Retinal pigment epithelial cell (primary cell): ENCODE measurements around the gene PLXNA4.

Experiments used
- DNase-seq: peaks from one replicate; pipeline ENCODE4 v3.0.0-alpha.2; 2010; ENCODE audit warnings: low read depth
- H3K4me3 ChIP-seq: 2 replicates; pipeline ENCODE4 v1.5.1; 2011; ENCODE audit warnings: mild to moderate bottlenecking, low read length, control low read depth, moderate library complexity
- TF ChIP-seq, protein P1 (sequence below): conservative IDR thresholded peaks from 2 replicates; pipeline ENCODE4 v1.5.1; 2011; ENCODE audit warnings: low read depth, low read length, control low read depth, inconsistent platforms

PLXNA4 gene

DNA sequence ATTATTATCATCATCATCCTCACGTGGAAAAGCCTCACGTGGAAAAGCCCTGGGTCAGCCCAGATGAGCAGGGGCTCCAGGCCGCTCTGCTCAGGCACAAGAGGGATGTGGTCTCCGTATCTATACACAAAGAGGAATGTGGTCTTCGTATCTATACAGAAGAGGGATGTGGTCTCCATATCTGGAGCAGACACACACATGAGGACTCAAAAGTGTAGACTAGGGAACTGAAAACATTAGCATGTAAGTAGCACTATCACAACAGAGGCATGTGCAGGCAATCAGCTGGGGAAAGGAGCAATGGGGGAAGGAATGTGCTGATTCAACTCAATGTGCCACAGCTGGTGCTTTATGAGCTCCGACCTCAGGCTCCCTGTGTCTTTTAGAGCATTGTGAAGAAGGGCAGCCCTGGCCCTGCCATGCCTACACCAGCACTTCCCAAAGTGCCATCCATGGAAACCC, 86.5 kb downstream of the PLXNA4 start:
- no peak for DNase-seq
- H3K4me3 ChIP-seq = no peak overlapping the region
- TF ChIP-seq, protein P1, sequence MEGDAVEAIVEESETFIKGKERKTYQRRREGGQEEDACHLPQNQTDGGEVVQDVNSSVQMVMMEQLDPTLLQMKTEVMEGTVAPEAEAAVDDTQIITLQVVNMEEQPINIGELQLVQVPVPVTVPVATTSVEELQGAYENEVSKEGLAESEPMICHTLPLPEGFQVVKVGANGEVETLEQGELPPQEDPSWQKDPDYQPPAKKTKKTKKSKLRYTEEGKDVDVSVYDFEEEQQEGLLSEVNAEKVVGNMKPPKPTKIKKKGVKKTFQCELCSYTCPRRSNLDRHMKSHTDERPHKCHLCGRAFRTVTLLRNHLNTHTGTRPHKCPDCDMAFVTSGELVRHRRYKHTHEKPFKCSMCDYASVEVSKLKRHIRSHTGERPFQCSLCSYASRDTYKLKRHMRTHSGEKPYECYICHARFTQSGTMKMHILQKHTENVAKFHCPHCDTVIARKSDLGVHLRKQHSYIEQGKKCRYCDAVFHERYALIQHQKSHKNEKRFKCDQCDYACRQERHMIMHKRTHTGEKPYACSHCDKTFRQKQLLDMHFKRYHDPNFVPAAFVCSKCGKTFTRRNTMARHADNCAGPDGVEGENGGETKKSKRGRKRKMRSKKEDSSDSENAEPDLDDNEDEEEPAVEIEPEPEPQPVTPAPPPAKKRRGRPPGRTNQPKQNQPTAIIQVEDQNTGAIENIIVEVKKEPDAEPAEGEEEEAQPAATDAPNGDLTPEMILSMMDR = no peak

DNA sequence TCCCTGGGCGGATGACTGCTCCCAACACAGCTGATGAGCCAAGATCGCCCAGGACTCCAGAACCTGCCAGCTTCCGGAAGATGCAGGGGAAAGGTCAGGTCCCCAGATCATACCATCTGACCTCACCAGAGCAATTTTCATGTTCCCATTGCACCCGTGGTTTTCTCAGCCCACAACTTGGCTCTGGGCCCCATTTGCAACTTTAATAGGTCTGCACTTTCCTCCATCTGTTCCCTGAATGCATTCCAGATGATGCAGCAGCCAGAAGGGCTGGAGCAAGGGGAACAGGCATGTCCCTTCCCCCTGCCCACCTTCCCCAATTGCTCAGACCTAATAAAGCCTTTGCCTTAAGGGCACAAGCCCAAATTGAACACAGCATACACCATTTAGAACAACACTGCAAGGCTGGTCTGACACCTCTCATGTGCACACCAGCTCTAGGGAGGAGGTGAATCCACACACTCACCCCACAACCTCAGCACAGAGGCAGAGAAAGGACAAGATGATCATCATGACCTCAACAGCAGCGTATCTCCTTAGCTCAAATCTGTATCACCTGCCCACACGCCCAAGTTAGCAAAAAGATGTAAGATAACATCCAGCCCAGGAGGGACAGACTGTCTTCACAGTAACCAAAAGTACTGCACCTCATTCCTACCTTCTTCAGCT, 87.5 kb downstream of the PLXNA4 start:
- TF ChIP-seq, protein P1 = no peak
- no peak overlapping the region for H3K4me3 ChIP-seq
- DNase-seq = no peak

DNA sequence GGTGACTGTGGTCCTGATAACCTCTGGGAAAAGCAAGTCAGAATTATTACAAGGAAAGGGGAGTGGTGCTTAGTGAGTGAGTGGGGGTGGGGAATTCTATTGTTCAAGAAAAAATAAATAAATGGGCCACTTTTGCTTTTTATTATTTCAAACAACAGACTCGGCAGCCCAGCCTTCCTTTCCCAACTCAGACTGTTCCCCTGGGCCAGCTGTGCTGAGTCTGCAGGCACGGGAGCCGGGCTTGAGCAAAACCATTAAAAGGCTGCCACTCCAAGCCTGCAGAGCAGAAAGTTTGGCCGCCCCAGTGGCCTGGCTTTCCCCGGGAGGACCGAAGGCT, 90.0 kb downstream of the PLXNA4 start:
- TF ChIP-seq, protein P1 = no peak
- DNase-seq = no peak
- H3K4me3 ChIP-seq = no peak overlapping the region

DNA sequence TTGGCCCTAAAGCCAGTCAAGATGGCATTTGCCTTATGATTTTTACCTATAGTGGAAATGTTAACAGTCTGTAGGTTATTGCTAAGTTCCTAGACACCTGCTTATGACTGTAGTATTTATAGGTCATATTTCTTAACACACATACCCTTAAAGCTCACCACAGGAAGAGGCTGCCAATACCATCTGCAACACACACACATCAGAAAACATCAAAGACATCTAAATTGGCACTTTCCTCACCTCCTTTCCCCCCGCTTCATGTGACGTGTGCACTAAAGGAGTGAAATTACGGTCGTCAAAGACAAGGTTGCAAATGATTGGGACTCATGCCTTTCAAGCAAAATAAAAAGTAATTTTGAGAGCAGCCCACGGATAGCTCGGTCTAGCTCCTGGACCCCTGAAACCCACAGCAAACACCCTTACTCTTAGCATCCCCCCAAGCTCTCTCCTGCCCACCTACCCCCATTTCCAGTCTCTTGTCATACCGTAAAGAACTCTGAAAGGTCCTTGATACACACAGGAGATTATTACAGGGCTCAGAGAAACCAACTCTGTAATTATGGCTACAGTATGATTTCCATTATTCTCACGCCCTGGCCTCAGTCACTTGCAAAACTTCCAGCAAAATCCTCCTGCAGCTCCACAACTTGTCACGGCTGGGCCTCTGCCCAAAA, 90.5 kb downstream of the PLXNA4 start:
- H3K4me3 ChIP-seq = no peak overlapping the region
- DNase-seq = no peak
- TF ChIP-seq, protein P1 = no peak

DNA sequence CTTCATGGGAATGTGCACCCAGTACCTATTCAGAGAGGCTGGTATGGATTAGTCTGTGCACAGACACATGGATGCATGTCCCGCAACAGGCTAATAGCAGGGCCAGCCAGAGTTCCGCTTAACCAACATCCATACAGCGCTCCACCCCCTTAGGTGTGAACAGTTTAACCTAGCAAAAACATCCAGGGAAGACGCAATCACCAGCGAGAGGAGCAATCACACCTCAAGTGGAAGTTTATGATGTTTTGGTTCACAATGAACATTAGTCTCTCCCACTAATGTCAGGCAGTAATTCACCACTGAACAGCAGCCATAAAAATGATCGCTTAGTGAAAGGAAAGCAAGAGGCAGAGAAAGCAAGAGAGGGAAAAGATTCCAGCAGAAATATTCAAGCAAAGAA, 91.1 kb downstream of the PLXNA4 start:
- no peak for DNase-seq
- H3K4me3 ChIP-seq = no peak overlapping the region
- TF ChIP-seq, protein P1 = no peak

DNA sequence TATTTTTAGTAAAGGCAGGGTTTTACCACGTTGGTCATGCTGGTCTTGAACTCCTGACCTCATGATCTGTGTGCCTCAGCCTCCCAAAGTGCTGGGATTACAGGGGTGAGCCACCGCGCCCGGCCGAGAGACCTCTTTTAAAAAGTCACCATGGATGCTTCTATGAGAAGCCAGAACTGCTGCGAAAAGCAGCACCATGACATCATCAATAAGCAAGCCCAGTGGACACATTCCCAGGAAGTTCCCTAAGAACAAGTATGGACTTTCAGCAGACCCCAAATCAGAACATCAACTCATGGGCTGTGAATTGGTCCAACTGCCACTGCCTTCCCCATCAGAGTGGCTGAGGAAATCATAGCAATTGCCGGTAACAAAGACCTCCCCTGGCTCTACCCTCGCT, 93.4 kb downstream of the PLXNA4 start:
- TF ChIP-seq, protein P1 = no peak
- no peak overlapping the region for H3K4me3 ChIP-seq
- DNase-seq = no peak

DNA sequence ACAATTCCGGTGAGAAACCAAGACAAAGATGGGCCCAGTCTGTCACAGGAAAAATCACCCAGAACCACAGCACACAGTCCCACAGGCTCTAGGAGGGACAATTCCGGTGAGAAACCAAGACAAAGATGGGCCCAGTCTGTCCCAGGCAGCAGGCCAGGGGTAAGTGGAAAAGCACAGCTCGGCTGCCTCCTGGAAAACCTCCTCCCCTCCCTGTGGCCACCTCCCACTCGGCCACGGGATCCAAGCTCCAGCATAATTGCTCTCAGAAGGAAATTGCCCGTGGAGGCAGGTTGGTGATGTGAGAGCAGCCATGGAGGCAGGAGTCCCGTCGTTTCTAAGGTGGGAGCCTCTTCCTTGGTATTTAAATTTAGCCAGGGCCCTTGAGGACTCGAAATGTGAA, 95.7 kb downstream of the PLXNA4 start:
- no peak overlapping the region for H3K4me3 ChIP-seq
- no peak for DNase-seq
- TF ChIP-seq, protein P1 = no peak
